GM13976 (cell line): Measurements from ENCODE around the gene ZC3H18.
A peak's percentile ranks its signal among the peaks of the same experiment; 100 is the strongest.

Experiments
- DNase-seq: peaks from one replicate; pipeline ENCODE4 v3.0.0; 2012; ENCODE audit warnings: low spot score
- CTCF ChIP-seq: IDR thresholded peaks from 2 replicates; pipeline ENCODE4 v1.5.1; 2012; ENCODE audit warnings: borderline replicate concordance, mild to moderate bottlenecking; ENCODE audit not compliant: insufficient read depth; ENCODE audit errors: extremely low read depth, missing control alignments, control extremely low read depth
- in situ Hi-C: fragments of 300-500 bp; cut with MboI; formaldehyde crosslinking; loops from one replicate; pipeline ENCODE4 v1.12.0; 2022; ENCODE audit warnings: low sequenced_read_pairs, mixed read lengths, inconsistent platforms; ENCODE audit not compliant: unreplicated experiment

ZC3H18 gene

GRCh38 chr16:88533381-88533917 is 36.8 kb upstream of the ZC3H18 start:
- DNase-seq = no peak
- TF ChIP-seq CTCF = no peak
- in situ Hi-C loops = loop anchor here (25.0 kb wide), 1 partner anchor 96 kb away; no protein-coding TSS in a partner anchor

- peak; percentile 97 for DNase-seq
- no peak for TF ChIP-seq CTCF
- in situ Hi-C loops = loop anchor here (25.0 kb wide), 1 partner anchor 97 kb away; no protein-coding TSS in a partner anchor
Observed at GRCh38 chr16:88533932-88534637, 36.1 kb upstream of the ZC3H18 start.

- peak; percentile 77 for DNase-seq
- in situ Hi-C loops = loop anchor here (25.0 kb wide), 1 partner anchor 97 kb away; no protein-coding TSS in a partner anchor
- TF ChIP-seq CTCF = no peak
Observed at GRCh38 chr16:88534638-88535190, 35.5 kb upstream of the ZC3H18 start.

GRCh38 chr16:88535191-88535856 is 34.9 kb upstream of the ZC3H18 start:
- in situ Hi-C loops = loop anchor here (25.0 kb wide), 1 partner anchor 98 kb away; no protein-coding TSS in a partner anchor
- DNase-seq = no peak
- no peak for TF ChIP-seq CTCF

- no peak for DNase-seq
- in situ Hi-C loops = loop anchor here (25.0 kb wide), 1 partner anchor 99 kb away; no protein-coding TSS in a partner anchor
- no peak for TF ChIP-seq CTCF
Observed at GRCh38 chr16:88535857-88536222, 34.4 kb upstream of the ZC3H18 start.

- no peak for DNase-seq
- in situ Hi-C loops = loop anchor here (25.0 kb wide), 1 partner anchor 99 kb away; no protein-coding TSS in a partner anchor
- no peak for TF ChIP-seq CTCF
Observed at GRCh38 chr16:88536510-88536909, 33.7 kb upstream of the ZC3H18 start.
